NCI-H1092 (cell line): ENCODE data around the gene TMCO6.
"Not testable (repeated sequence)": the region's sequence is repeated elsewhere in the genome, so short reads cannot be mapped to it uniquely, and the experiment has no call there.

ENCODE experiments used
- DNase-seq: peaks from one replicate; lab custom pipeline; 2025; lab: John Stamatoyannopoulos, UW

TMCO6 gene

DNA sequence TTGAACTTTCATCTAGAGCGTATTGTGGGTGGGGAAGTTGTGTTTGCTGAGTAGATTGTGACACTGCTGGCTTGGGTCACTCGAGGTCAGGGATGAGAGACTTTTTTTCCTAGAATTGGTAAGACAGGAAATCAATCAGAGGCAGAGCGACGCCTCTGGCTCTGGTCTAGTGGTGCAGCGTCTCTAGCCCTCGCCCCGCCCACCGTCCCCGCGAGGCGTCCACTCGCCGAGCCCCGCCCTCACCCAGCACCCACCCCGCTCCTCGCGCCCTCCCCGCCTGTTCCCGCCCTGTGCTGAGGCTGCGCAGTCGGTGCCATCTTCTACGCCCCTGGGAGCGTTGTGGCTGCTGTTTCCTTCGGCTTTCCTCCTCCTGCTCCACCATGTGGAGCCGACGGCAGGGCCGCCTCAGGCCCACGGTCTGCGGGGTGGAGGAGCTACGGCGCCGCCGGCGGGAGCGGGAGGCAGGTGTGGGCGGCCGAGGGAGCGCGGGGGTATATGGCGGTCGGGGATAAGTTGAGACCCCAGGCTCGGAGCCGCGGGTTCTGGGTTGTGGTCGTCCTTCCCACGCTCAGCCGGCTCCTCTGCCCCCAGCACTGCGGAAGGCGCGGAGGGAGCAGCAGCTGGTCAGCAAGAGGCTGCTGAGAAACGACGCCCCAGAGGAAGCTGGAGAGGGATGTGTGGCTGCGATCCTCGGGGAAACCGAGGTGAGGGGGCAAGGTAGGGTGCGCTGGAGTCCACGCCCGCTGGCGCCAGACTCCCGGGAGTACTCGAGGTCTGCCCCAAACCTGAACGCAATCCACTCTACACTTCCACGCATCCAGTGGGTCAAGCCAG is at the start of gene TMCO6:
Gene TMCO6 (plus strand): TSS at position 304 of the 834 bp plus-strand sequence. CDS start 77 bp downstream, at position 381.
- peak; percentile 82 for DNase-seq

DNA sequence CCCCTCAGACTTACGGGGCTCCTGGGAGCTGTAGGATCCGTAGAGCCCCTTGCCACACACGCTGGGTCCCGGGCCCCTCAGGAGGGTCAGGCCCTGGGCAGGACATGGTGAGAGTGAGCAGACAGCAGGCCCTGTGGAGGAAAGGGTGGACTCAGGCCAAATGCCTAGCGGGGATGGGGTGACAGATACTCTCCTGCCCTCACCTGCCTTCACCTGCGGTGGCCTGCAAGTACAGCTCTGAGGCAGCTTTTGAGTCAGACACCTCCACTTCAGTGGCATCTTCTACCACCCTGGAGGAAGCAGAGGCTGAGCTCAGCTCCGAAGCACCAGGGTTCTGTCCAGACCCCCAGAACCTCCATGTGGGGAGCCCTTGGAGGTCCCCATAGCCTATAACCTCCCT is 48.4 kb upstream of the TMCO6 start:
- DNase-seq, result no peak

DNA sequence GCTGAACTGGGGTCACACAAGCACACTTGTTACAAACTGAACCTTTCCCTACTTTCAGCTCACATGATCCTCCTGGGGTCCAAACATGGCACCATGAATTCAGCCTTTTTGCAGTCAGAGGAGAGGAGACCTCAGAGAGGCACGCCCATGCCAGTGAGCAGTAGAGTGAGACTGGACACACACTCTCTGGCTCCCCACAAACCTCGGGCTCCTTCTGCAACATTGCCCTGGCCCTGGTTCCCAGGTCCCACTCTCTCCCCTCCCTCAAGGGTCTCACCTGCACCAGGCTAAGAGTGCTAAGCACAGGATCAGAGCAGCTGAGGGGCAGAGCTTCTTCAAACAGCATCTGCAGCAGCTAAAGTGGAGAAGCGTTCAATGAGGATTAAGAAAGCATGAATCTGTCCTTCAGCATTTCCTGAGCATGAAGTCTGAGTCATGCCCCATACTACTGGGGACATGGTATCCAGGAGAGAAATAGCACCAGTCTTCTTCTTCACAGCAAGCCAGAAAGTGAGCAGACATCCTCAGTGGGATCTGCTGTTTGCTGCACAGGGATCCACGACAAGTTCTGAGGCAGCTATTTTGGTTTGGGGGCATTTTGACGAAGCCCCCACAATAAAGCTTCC is 47.4 kb upstream of the TMCO6 start:
- no peak for DNase-seq

DNA sequence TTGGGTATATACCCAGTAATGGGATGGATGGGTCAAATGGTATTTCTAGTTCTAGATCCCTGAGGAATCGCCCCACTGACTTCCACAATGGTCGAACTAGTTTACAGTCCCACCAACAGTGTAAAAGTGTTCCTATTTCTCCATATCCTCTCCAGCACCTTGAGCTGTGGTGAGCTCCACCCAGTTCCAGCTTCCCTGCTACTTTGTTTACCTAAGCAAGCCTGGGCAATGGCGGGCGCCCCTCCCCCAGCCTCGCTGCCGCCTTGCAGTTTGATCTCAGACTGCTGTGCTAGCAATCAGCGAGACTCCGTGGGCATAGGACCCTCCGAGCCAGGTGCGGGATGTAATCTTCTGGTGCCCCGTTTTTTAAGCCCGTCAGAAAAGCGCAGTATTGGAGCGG is 46.2 kb upstream of the TMCO6 start:
- not testable (repeated sequence) for DNase-seq

DNA sequence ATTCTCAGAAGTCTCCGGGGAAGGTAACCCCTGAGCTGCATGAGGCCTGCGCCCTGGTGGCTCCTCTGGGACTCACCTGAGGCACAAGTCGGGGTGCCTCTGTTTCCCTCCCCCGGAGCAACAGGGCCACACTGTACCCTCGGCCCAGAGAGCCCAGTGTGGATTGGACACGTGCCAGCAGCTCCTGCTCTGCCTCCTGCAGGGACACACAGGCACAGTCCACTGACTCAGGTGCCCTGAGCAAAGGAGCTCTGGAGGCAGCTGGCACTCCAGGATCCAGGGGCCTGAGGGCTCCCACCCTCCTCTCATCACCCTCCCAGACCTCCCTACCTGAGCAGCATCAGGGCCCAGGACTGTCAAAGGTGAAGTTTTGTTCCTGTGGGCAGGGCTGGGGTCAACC is 45.1 kb upstream of the TMCO6 start:
- no peak for DNase-seq

DNA sequence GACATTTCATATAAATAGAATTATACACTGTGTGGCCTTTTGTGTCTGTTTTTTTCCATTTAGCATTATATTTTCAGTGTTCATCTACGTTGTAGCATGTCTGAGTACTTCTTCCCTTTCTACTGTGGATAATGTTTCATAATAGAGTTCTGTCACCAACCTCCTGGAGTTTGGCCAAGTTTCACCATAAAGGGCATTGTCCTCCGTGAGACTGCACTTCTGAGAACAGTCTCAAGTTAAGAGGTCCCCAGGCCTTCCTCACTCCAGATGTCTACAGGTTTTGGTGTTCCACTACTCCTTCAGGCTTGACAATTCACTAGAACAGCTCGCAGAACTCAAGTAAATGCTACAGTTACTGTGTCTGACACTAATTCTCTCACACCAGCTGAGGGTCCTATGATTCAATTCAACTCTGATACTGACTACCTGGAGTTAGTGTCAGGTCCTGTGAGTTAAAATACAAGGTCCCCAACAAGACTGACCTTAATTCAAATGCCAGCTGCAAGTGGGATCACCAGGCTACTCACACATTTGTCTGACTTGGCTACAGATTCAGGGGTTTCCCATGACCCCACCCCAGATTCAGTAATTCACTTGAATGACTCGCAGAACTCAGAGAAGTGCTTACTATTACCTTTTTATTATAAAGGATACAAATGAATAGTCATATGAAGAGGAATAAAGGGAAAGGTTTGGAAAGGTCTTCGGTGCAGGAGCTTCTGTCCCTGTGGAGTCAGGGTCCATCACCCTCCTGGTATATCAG is 43.5 kb upstream of the TMCO6 start:
- DNase-seq, result no peak

DNA sequence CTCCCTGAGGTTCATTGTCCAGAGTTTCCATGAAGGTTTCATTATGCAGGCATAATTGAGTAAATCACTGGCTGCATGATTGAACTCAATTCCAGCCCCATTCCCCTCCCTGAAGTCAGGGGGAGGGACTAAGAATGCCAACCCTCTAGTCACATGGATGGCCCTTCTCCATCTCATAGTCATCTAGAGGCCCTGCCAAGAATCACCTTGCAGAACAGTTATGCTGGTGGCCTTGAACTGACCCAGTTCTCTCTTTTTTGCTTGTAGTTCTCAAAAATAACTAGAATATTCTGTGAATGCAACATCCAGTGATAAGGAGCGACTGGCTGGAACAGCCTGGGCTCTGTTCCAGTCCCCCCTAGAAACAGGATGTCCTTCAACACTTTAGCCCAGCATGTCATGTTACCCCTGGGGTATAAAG is 42.9 kb upstream of the TMCO6 start:
- DNase-seq, result no peak

DNA sequence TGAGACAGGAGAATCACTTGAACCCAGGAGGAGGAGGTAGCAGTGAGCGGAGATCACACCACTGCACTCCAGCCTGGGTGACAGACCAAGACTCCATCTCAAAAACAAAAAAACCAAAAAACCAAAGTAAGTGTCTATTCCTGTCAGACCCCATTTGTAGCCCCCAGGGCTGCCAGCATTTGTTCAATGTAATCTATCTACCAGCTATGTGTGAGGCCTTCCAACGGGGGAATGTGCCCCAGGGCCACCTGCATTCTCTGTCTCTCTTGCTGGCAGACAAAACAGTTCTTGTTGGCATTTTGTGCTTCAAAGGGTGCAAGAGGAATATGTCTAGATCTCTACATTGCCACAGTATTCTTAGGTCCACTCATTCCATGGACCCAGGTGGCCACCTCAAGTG is 40.4 kb upstream of the TMCO6 start:
- DNase-seq, result no peak

DNA sequence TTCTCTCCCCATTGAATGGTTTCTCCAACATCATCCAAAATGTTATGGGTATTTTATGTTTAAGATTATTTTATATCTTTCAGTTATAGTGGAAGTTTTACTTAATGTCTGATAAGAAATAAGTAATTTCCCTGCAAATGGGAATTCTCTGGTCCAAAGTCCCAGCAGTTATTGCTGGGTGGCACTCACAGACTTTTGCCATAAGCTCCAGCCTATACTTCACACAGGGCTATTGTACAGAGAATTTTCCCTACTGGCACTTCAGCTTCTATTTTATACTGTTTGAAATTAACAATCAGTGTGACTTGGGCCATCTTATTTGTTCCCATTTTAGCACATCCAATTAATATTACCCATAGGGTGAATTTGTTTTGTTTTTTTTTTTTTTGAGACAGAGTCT is 39.2 kb upstream of the TMCO6 start:
- DNase-seq, result no peak

DNA sequence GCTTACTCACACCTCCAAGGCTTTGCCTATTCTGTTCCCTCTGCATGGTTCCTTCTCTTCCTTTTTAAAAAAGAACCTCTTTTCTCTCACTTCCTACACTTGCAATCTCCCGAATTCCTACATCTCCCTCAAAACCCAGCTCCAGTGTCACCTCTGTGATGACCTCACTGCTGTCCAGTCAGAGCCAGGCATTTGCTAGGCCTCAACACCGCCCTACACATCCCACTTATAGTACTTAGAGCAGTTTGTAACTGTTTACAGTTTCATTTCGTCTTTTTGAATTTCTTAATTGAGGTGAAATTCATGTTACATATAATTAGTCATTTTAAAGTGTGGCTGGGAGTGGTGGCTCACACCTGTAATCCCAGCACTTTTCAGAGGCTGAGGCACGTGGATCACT is 37.1 kb upstream of the TMCO6 start:
- DNase-seq, result no peak

DNA sequence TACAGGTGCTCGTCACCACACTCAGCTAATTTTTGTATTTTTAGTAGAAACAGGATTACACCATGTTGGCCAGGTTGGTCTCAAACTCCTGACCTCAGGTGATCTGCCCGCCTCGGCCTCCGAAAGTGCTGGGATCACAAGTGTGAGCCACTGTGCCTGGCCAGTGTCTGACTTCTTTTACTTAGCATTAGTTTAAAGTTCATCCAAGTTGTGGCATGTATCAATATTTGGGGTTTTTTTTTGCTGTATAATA is 35.9 kb upstream of the TMCO6 start:
- DNase-seq, result not testable (repeated sequence)

DNA sequence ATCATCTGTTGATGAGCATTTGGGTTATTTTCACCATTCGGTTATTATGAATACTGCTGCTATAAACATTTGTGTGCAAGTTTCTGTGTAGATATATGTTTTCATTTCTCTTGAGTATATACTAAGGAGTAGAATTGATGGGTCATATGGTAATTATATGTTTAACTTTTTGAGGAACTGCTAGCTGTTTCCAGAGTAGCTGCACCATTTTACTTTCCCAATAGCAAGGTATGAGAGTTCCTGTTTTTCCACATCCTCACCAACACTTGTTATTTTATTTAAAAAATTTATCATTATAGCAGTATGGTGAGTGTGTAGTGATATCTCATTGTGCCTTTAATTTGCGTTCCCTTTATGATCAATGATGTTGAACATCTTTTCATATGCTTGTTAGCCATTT is 35.5 kb upstream of the TMCO6 start:
- DNase-seq, result no peak

DNA sequence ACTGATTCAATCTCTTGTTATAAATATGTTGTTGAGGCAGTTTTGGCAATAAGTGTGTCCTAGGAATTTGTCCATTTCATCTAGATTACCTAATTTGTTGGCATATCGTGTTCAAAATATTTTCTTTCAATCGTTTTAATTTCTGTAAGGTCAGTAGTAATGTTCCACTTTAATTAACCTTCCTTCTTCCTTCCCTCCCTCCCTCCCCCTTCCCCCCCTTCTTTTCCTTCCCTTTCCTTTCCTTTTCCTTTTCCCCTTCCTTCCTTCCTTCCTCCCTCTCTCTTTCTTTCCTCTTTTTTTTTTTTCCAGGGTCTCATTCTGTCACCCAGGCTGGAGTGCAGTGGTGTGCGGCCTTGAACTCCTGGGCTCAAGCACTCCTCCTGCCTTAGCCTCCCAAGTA is 33.4 kb upstream of the TMCO6 start:
- no peak for DNase-seq

DNA sequence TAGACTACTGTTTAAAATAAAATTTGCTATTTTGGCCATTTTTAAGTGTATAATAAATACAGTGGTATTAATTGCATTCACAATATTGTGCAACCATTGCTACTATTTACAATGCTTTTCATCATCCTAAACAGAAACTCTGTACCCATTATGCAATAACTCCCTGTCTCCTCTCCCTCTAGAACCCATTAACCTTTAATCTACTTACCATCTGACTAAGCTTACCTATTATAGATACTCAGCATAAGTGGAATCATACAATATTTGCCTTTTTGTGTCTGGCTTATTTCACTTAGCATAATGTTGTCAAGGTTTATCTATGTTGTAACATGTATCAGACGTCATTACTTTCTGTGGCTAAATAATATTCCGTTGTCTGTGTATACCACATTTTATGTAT is 32.2 kb upstream of the TMCO6 start:
- DNase-seq, result no peak

DNA sequence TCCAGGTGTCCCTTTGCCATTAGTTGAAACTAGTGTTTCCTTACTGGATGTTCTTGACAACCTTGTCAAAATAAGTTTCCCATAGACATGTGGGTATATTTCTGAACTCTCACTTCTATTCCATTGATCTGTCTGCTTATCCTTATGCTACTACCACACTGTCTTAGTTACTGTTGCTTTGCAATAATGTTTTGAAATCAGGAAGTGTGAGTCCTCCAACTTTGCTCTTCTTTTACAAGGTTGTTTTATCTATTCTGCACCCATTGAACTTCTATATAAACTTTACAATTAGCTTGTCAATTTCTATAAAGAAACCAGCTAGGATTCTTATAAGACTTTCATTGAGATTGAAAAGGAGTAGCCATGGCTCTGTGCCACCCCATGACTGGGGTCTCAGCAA is 30.5 kb upstream of the TMCO6 start:
- no peak for DNase-seq

DNA sequence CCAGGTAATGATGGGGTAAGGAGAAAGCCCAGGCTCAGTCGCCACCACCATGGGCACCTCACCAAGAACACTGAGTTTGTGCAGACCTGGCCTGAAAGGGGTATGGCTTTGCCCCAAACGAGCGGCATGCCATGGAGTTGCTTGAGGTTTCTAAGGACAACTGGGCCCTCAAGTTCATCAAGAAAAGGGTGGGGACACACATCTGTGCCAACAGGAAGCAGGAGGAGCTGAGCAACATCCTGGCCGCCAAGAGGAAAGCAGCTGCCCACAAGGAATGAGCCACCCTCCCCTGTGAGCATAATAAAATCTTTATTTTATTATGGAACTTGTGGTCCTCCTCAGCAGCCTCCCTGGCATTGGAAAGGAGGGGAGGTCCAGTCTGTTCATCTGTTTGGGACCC is 30.1 kb upstream of the TMCO6 start:
- no peak for DNase-seq

DNA sequence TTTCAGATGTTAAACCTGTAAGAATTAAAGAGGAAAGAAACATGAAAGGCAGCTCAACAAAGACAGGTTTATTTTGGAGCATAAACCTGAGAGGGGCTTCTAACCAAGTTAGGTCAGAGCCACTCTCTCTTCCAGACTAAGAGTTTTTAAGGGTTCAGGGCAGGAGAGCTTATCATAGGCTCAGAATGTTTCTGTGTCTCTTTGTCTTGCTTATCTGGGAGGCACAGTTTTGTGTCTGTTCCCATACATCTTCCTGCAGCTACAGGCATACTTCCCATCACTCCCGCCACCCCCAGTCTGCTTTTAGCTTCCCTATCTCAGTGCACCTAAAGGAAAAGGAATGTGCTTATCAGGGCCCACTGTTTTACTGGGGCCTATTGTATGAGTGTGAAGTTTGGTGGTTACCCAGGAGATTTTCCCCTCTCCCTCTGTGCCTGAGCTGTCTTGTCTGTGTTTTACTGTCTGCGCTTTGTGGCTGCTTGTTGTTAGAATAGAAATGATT is 28.2 kb upstream of the TMCO6 start:
- DNase-seq, result no peak

DNA sequence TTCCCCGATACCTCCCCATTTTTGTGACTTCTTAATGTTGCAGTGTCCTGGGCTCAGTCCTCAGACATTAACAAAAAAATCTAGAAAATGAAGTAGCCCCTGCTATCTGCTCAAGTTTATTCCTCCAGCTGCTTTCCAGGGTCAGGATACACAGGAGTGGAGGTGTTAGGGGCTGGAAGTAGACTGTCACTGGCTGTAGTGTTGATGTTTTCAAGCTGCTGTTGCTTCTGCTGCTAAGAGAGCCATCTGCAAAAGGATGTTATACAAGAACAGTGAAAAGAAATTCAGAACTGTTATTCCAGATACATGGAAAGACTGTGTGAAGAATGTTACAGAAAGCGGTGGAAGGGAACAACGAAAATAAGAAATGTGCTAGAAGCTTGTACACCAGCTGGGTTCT is 16.9 kb upstream of the TMCO6 start:
- DNase-seq, result no peak

DNA sequence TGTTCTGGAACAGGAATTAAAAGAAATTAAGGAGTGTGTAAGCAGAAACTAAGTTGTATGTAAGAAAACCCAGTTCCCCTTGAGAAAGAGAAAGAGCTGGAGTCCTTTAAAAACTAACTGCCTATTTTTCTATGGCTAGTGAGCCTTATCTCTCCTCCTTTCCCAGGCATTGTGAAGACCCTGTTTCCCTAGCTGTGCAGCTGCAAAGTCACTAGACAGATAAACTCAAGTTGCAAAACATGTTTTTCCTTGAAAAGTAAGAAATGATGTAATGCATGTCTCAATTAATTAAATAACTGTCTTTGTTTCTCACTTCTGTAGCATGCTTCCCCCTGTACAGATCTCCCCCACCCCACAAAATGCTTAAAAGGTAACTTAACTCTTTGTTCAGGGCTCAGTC is 16.2 kb upstream of the TMCO6 start:
- not testable (repeated sequence) for DNase-seq

DNA sequence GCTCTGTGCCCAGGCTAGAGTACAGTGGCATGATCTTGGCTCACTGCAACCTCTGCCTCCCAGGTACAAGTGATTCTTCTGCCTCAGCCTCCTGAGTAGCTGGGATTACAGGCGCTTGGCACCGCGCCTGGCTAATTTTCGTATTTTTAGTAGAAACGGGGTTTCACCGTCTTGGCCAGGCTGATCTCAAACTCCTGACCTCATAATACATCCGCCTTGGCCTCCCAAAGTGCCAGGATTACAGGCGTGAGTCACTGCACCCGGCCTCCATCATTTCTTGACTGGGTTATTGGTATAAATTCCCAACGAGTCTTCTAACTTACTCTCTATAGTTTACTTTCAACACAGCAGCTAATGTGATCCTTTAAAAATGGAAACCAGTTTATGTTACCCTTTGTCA is 14.4 kb upstream of the TMCO6 start:
- DNase-seq, result not testable (repeated sequence)

DNA sequence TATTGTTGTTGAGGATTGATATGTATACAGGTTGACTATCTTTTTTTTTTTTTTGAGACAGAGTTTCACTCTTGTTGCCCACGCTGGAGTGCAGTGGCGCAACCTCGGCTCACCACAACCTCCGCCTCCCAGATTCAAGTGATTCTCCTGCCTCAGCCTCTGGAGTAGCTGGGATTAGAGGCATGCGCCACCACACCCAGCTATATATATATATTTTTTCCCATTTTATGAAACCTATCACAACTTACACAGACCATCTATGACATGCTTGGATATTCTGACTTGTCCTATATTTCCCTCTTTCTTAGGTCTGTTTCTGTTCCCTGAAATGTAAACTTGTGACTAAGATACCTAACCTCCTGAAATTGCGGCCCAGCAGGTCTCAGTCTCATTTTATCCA is 11.3 kb upstream of the TMCO6 start:
- DNase-seq, result no peak

DNA sequence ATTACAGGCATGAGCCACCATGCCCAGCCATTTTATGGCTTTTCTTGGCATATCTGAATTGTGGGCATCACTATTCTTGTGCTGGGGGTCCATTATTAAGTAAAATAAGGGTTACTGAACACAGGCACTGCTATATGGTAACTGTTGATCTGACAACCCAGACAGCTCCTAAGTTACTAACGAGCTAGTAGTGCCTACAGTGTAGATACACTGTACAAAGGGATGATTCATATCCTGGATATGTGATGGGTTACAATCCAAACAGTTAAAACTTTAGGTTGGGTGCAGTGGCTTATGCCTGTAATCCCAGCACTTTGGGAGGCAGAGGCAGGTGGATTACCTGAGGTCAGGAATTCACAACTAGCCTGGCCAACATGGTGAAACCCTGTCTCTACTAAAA is 10.5 kb upstream of the TMCO6 start:
- no peak for DNase-seq
